GM18526 (cell line): ENCODE measurements around the gene RNF220.

ENCODE experiments used
- POLR2A ChIP-seq: IDR thresholded peaks from 3 replicates; pipeline ENCODE4 v1.6.1; 2011; ENCODE audit not compliant: insufficient read length; ENCODE audit errors: extremely low read depth

The RNF220 gene

GRCh38 chr1:44390277-44390676, 14.8 kb upstream of the RNF220 start:
- no peak for TF ChIP-seq POLR2A

DNA sequence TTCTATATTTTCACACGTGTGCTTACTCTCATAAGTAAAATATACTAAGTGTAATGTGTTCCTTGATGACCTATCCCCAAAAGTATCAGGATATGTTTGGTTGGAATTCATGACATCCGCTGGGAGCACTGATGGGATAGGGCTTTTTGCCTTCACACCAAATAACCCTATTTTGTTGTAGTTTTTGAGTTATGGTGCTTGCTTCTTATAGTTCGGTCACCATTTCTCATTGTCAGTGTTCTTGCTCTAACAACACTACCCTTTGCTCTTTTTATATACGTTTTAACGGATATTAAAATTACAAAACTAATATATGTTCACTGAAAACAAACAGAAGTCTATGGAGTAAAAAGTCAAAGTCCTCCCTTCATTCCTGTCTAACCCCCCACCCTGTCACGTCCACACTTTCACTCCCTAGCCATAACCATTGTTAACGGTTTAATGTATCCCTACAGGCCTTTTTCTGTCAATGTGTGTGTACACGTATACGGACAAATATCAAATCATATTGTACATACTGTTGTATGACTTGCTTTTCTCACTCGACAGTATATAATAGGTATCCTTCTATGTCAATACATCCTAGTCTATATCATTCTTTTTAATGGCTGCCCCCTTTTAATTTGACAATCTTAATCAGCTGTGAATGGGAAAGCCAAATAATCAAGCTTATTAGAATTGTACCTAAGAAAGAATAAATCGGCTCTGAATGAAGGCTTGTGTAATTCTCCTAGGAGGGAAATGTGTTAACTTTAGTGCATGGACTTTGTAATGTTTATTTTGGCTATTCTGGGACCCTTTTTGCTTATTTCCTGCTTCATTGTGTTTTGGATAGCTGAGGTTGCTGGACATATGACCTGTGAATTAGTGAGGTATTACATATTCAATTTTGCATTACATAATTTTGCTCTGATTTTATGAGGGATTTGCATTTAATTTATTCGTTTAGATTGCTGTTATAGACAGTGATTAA, 3.5 kb upstream of the RNF220 start:
- TF ChIP-seq POLR2A = no peak

GRCh38 chr1:44405798-44406736, 1.0 kb downstream of the RNF220 start:
- TF ChIP-seq POLR2A = no peak

DNA sequence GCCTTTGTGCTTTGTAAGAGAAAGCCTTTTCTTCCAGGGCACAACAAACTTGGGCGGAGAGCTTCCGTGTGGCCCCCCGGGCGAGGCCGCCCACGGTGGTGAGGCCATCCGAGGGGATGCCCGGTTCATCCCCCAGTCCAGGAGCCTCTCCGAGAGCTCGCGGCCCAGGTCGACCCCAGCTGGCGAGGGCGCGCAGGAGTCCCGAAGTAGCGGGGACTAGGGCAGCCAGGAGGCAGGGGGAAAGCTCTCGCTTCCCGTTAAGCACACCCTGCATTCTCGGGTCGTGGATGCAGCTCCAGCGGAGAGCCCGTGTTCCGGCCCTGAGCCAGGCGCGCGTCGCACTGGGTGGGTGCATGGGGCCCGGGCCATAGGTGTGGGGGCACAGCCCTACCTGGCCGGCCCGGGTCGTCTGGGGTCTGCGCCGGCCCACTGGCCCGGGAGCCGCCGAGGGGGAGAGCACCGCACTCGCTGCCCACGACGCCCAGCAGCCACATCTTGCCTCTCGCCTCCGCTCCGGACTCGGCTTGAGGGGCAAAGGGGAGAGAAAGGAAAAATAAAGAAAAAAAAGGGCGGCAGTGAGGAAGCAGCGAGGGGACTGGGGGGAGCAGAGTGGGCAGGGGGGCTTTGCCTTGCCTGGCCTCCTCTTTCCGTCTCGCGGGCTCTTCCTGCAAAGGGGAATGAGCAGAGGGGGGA, 1.8 kb downstream of the RNF220 start:
- TF ChIP-seq POLR2A = no peak

DNA sequence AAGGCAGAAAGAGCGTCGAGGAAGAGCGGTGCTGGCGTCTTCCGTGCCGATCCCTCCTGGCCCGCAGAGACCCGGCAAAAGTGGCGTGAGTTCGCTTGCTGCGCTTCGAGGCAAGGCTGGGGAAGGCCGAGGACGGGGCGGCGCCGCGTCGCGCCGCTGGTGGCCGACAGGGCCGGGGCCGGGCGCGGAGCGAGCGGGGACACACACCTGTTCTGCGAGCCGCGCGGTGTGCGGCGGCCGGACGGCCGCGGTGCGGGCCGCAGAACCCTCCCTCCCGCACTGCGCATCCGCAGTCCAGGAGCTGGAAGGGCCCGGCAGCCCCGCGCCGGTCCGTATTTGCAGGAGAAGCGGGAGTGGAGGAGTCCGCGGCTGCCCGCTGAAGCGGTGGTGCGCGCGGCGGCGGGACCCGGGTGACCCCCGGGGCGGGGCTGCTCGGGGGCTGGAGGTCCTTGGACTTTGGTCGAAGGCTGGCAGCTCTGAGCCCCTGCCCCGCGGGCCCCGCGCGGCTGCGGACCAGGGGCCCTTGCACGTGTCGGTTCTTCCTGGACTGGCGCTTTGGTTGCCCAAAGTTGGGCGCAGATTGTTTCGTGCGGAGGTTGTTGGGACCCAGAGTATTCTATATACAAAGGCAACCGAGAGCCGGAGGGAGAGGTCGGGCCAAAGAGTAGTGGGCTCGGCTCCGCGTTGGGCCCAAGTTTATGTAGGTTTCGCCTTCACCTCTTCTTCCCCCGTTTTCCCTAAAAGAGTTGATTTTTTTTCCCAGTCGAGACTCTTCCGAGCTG, 2.6 kb downstream of the RNF220 start:
- TF ChIP-seq POLR2A = no peak

DNA sequence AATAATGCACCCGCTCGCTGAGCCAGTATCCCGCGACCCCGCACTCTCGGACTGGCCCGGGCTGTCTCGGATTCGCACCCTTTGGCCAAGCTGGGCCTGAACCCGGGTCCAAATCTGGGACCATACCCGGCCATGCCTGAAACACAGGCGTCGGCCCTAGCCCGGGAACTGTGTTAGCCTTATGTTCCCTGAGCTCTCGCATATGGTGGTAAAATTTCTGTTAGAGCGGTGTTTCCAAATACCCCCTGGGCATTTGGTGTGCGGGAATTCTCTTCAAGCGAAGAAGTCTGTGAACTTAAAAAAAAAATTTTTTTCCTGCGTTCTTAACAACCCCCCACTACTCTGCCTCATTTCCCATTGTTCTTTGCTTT, 3.1 kb downstream of the RNF220 start:
- no peak for TF ChIP-seq POLR2A

- no peak for TF ChIP-seq POLR2A
Observed at GRCh38 chr1:44408632-44409602, 3.9 kb downstream of the RNF220 start.

DNA sequence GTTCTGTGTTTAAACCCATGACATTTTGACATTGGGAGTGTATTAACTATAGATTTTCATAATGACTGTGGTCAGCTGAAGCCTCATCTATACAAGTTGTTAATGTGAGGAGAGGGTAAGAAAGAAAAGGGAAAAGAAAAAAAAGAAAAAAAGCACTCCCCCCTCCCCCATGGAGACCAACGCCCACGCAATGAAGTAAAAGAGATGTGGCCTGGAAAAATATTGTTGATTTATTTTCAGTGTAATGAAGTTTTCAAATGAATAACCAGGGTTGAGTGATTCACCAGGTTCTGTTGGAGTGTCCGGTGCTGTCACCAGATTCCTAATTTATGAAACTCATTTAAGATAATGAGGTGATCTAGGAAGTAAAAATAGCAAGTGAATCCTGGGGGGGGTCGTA, 4.7 kb downstream of the RNF220 start:
- TF ChIP-seq POLR2A = no peak

GRCh38 chr1:44411861-44412260, 6.8 kb downstream of the RNF220 start:
- TF ChIP-seq POLR2A = no peak

DNA sequence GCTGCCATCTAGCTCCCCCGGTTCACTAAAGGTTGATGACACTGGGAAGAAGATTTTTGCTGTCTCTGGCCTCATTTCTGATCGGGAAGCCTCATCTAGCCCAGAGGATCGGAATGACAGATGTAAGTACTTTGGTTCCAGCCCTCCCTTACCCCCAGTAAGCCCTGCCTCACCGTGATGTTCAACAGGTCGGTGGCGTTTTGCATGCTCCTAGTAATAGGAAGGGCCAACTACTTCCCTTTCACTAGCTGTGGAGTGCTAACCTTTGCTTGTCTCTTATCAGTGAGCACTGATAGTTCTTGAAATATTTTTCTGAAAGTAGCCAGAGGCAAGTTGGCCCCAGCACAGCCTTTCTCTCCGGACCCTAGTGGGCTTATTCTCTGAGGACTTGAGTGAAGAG, 7.5 kb downstream of the RNF220 start:
- no peak for TF ChIP-seq POLR2A

- TF ChIP-seq POLR2A = no peak
Observed at GRCh38 chr1:44413740-44414139, 8.7 kb downstream of the RNF220 start.

GRCh38 chr1:44415013-44415412, 10.0 kb downstream of the RNF220 start:
- TF ChIP-seq POLR2A = no peak

DNA sequence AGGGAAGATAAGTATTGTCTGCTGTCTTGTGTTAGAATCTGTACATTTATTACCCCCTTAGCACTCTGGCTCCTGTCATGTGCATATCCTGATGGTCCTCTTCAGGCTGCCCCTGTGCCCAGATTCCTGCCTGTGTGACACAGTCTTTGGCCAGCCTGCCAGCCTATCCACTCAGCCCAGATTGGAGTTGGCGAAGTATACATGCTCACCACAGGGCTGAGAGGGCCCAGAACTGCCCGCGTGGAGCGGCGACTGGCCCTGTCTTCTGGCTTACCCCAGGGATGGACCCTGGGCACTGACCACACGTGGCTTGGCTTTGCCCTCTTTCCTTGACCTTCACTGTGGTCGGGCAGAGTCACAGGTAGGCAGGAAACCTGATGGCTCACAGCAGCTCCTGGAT, 11.4 kb downstream of the RNF220 start:
- TF ChIP-seq POLR2A = no peak
